T-cell (primary cell): ENCODE data around the gene ATG5. TPM values are rescaled to one million over a fixed set of nuclear protein-coding genes. Genes with fewer than 3 reads are reported as not detected.
"Not testable (repeated sequence)": the region's sequence is repeated elsewhere in the genome, so short reads cannot be mapped to it uniquely, and the experiment has no call there.

Experiments
- ATAC-seq, 4 experiments: fragments of 200-7000 bp in 3 of 4; fragments of 150-1000 bp in 1 of 4; cut with Tn5 transposase; replicated peaks in 1 of 4; 1 replicate in 3 of 4; 2 replicates in 1 of 4; pipeline ENCODE4 v1.10.0; 2021; ENCODE audit warnings: moderate library complexity in 3 of 4, mild to moderate bottlenecking in 2 of 4, moderate number of reproducible peaks in 1 of 4
- CTCF ChIA-PET, 2 donors: fragments of 300-600 bp; sonication (Branson Sonifier 250); formaldehyde crosslinking; loops; one replicate each; lab custom pipeline; 2022; ENCODE audit warnings: antibody characterized with exemption in 2 of 2; lab: Charles Lee
- POLR2A ChIA-PET, 2 donors: fragments of 300-600 bp; sonication (Branson Sonifier 250); formaldehyde crosslinking; loops; one replicate each; lab custom pipeline; 2022; ENCODE audit warnings: antibody characterized with exemption in 2 of 2; lab: Charles Lee
- DNase-seq, 35 experiments: peaks; one replicate each; pipeline versions ENCODE4 v3.0.0 to v3.0.0-alpha.2; 2013 to 2023
- H3K27ac ChIP-seq: one replicate; pipeline ENCODE4 v1.5.1; 2013; ENCODE audit warnings: low read length
- H3K27me3 ChIP-seq, 2 experiments: replicated peaks in 1 of 2; 1 replicate in 1 of 2; 2 replicates in 1 of 2; pipeline versions ENCODE4 v1.6.1 to v1.7.0; 2013; ENCODE audit warnings: low read length in 1 of 2, mixed read lengths in 1 of 2; ENCODE audit not compliant: control insufficient read depth in 2 of 2, insufficient read depth in 2 of 2; ENCODE audit errors: extremely low read depth in 1 of 2
- H3K36me3 ChIP-seq, 2 donors: 1 replicate in 1 of 2; 2 replicates in 1 of 2; pipeline versions ENCODE4 v1.6.1 to v1.7.0; 2013; ENCODE audit warnings: low read length in 1 of 2; ENCODE audit not compliant: control insufficient read depth in 2 of 2, insufficient read depth in 1 of 2; ENCODE audit errors: extremely low read depth in 1 of 2
- H3K4me1 ChIP-seq, 2 experiments: 1 replicate in 1 of 2; 2 replicates in 1 of 2; pipeline versions ENCODE4 v1.6.1 to v1.7.0; 2013; ENCODE audit warnings: low read length in 2 of 2, mixed read lengths in 1 of 2; ENCODE audit not compliant: insufficient read depth in 2 of 2, control insufficient read depth in 1 of 2; ENCODE audit errors: extremely low read depth in 1 of 2
- H3K4me3 ChIP-seq, 2 donors: 1 replicate in 1 of 2; 2 replicates in 1 of 2; pipeline versions ENCODE4 v1.5.1 to v1.7.0; 2013; ENCODE audit warnings: mild to moderate bottlenecking in 2 of 2, low read length in 1 of 2, moderate library complexity in 1 of 2; ENCODE audit not compliant: control insufficient read depth in 1 of 2; ENCODE audit errors: extremely low read depth in 1 of 2
- H3K9me3 ChIP-seq: 2 replicates; pipeline ENCODE4 v1.7.0; 2013
- H3K27ac Mint-ChIP-seq, 2 donors: one replicate each; pipeline ENCODE4 v1.8.0; 2020 to 2021; ENCODE audit warnings: mild to moderate bottlenecking in 2 of 2, mixed read lengths in 2 of 2
- H3K27me3 Mint-ChIP-seq, 2 donors: one replicate each; pipeline ENCODE4 v1.8.0; 2021 to 2022; ENCODE audit warnings: mixed read lengths in 2 of 2
- H3K36me3 Mint-ChIP-seq: one replicate; pipeline ENCODE4 v1.8.0; 2021; ENCODE audit warnings: mixed read lengths
- H3K4me1 Mint-ChIP-seq, 3 donors: one replicate each; pipeline ENCODE4 v1.8.0; 2020 to 2022; ENCODE audit warnings: mixed read lengths in 3 of 3, mild to moderate bottlenecking in 1 of 3
- H3K4me3 Mint-ChIP-seq, 3 donors: one replicate each; pipeline ENCODE4 v1.8.0; 2020 to 2022; ENCODE audit warnings: mild to moderate bottlenecking in 3 of 3, mixed read lengths in 3 of 3, moderate library complexity in 3 of 3
- H3K9me3 Mint-ChIP-seq, 3 donors: one replicate each; pipeline ENCODE4 v1.8.0; 2020 to 2022; ENCODE audit warnings: mixed read lengths in 3 of 3
- WGBS: methylation state at CpG from one replicate; pipeline ENCODE4 v1.1.5; 2013; ENCODE audit warnings: missing lambda C conversion rate; ENCODE audit not compliant: insufficient coverage; 5-methylcytosine and 5-hydroxymethylcytosine counted together
- total RNA-seq, 35 experiments: library from RNA in 6 of 35; stranded (reverse) in 6 of 35; fragments of 120-200 nt in 1 of 35; gene quantifications; one replicate each; pipeline versions ENCODE4 v1.2.1 to v1.2.4 and lab custom pipeline; 2013 to 2026

Gene ATG5
- total RNA-seq, 5 donors from 2014 or later (not counting 1 experiment from before 2014, with no cell fraction given), result 20.4 to 28.7 (median 23.7) TPM

DNA sequence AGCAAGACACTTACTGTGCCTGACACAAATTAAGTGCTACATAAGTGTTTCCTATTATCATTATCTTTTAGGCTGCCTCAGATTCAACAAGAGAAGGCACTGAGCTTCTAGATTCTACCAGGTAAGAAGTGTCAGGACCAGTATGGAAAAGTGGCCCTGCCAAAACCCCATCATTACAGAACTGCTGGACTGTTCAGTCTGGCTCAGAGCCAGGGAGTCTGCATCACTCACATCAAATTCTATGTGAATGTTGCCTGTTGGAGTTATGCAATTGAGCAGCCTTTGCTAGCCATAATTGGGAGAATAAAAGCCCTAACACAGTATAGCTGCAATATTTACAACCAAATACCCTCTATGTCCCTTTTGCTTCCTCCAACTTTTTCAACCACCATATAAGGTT, 70.9 kb downstream of the ATG5 start:
- ChIA-PET POLR2A (no interaction called here), CTCF (no interaction called here)
- H3K36me3 Mint-ChIP-seq, result peaks cover 8% of the 10 kb centered on the region
- no peaks in the 10 kb centered on the region for H3K9me3 Mint-ChIP-seq
- no peak overlapping the region for H3K4me3 Mint-ChIP-seq
- Histone ChIP-seq H3K9me3 (no peaks in the 10 kb centered on the region), H3K27me3 (no peaks in the 10 kb centered on the region), H3K4me1 (no peaks in the 10 kb centered on the region), H3K27ac (no peak overlapping the region), H3K36me3 (peaks cover 0 to 2% of the 10 kb centered on the region in 2 donors), H3K4me3 (no peak overlapping the region)
- H3K27ac Mint-ChIP-seq, result no peak overlapping the region
- peaks cover 27 to 35% (median 34%) of the 10 kb centered on the region in 3 donors for H3K4me1 Mint-ChIP-seq
- no peaks in the 10 kb centered on the region for H3K27me3 Mint-ChIP-seq
- no peak for DNase-seq
- no peak for ATAC-seq

DNA sequence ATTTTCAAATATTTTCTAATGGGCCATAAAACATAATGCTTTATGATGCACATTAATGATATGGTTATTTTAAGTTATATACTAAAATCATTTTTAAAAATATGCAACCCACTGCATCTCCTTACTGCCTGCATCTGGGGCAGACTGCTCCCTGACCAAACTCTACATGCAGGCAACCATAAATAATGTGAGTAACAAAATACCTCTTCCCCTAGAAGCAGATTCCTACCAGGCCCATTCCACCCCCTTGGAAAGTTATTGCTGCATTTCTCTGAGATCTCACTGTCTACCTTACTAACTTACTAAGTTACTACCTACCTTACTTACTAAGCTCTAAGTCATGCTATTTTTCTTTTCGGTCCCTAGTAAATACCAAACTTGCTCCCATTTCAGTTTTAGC, 71.8 kb downstream of the ATG5 start:
- H3K36me3 ChIP-seq, result peaks cover 0 to 2% of the 10 kb centered on the region in 2 donors
- ChIA-PET CTCF (no interaction called here), POLR2A (no interaction called here)
- no peak overlapping the region for H3K27ac ChIP-seq
- 83% methylated on average over 1 of the region's 1 CpG for whole genome bisulfite sequencing
- H3K4me3 ChIP-seq, result no peak overlapping the region
- no peak overlapping the region for H3K27ac Mint-ChIP-seq
- H3K27me3 ChIP-seq, result no peaks in the 10 kb centered on the region
- H3K9me3 Mint-ChIP-seq, result no peaks in the 10 kb centered on the region
- no peaks in the 10 kb centered on the region for H3K9me3 ChIP-seq
- no peaks in the 10 kb centered on the region for H3K27me3 Mint-ChIP-seq
- H3K4me1 Mint-ChIP-seq, result peaks cover 24 to 36% (median 32%) of the 10 kb centered on the region in 3 donors
- H3K4me3 Mint-ChIP-seq, result no peak overlapping the region
- H3K4me1 ChIP-seq, result no peaks in the 10 kb centered on the region
- H3K36me3 Mint-ChIP-seq, result peaks cover 4% of the 10 kb centered on the region
- DNase-seq, result no peak
- ATAC-seq, result no peak

DNA sequence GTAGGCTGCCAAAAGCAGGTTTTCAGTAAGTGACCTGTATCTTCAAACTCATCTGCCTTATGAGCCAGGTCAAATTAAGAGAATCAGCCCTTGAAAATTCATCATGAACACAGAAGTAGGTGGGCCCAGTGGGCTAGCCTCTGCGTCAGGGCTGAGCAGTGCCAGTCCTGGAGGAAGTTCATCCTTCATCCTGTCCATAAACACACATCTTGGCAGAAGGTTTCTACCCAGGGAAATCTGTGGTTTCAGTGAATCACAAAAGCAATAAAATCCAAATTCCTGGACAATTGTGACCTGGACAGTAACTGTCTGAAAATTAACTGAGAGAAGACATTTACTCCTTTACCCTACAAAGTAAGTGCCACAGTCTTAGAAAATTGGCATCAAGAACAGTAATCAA, 72.4 kb downstream of the ATG5 start:
- Mint-ChIP-seq H3K4me1 (peaks cover 24 to 34% (median 33%) of the 10 kb centered on the region in 3 donors), H3K27me3 (no peaks in the 10 kb centered on the region)
- no peak overlapping the region for H3K27ac ChIP-seq

DNA sequence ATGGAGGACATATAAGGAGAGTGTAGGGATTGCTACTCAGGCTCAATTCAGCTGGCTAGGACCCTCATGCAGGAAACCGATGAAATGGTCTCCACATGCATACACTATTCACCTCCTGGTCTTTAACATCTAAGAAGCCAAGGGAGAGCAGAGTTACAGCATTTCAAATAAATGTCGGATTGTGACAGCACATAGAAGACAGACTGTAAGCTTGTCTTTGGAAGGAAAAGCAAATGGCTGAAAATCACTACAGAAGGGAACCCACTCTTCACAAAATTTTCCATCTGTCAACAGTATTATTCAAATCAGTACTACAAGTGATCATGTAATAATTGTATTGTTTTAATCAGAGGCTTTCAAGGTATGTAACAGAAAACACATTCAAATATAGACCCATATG, 72.9 kb downstream of the ATG5 start:
- WGBS, result no CpG with 5 or more reads among the region's 2 CpGs
- Histone ChIP-seq H3K4me3 (no peak overlapping the region), H3K27ac (no peak overlapping the region), H3K9me3 (no peaks in the 10 kb centered on the region), H3K27me3 (no peaks in the 10 kb centered on the region), H3K4me1 (no peaks in the 10 kb centered on the region), H3K36me3 (peaks cover 0 to 6% of the 10 kb centered on the region in 2 donors)
- DNase-seq (no peak), ATAC-seq (no peak)
- CTCF ChIA-PET, result interaction anchor here in 1 of 2 donors (0.6 to 0.7 kb wide), 2 partner anchors 823 to 1666 kb away, joined by 3 to 4 read pairs; no protein-coding TSS in a partner anchor
- peaks cover 24 to 34% (median 31%) of the 10 kb centered on the region in 3 donors for H3K4me1 Mint-ChIP-seq
- POLR2A ChIA-PET, result no interaction called here
- peaks cover 9% of the 10 kb centered on the region for H3K36me3 Mint-ChIP-seq
- H3K4me3 Mint-ChIP-seq, result no peak overlapping the region
- no peaks in the 10 kb centered on the region for H3K9me3 Mint-ChIP-seq
- no peak overlapping the region for H3K27ac Mint-ChIP-seq
- H3K27me3 Mint-ChIP-seq, result no peaks in the 10 kb centered on the region

More for the DNA sequence above, 72.4 kb downstream of the ATG5 start:
- Histone ChIP-seq H3K36me3 (peaks cover 0 to 2% of the 10 kb centered on the region in 2 donors), H3K27me3 (no peaks in the 10 kb centered on the region), H3K9me3 (no peaks in the 10 kb centered on the region), H3K4me3 (no peak overlapping the region), H3K4me1 (no peaks in the 10 kb centered on the region)
- POLR2A ChIA-PET, result no interaction called here
- Mint-ChIP-seq H3K9me3 (no peaks in the 10 kb centered on the region), H3K4me3 (no peak overlapping the region), H3K36me3 (peaks cover 7% of the 10 kb centered on the region), H3K27ac (no peak overlapping the region)
- no peak for DNase-seq
- ATAC-seq, result no peak
- CTCF ChIA-PET, result no interaction called here
- no CpG with 5 or more reads among the region's 1 CpG for WGBS

DNA sequence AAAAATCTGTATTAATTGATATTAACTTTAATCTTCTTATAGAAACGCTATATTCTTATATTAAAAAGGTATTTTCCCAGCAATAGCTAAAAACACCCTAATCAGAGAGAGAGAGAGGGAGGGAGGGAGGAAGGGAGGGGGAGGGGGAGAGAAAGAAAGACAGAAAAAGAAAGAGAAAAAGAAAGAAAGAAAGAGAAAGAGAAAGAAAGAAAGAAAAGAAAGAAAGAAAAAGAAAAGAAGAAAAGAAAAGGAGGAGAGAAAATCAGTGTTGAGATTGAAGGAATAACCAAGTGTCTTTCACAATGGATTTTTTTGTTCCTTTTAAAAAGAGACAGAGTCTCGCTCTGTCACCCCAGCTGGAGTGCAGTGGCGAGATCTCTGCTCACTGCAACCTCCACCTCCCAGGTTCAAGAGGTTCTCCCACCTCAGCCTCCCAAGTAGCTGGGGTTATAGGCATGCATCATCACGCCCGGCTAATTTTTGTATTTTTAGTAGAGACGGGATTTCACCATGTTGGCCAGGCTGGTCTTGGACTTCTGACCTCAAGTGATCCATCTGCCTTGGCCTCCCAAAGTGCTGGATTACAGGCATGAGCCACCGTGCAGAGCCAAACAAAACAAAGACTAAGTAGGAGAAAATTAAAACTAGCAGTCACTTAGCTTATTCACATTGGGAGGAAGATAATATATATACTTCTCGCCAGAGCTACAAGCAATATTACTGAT, 73.9 kb downstream of the ATG5 start:
- POLR2A ChIA-PET, H3K4me3 ChIP-seq, H3K27ac ChIP-seq, H3K27ac Mint-ChIP-seq, H3K9me3 ChIP-seq, ATAC-seq, H3K36me3 ChIP-seq, H3K9me3 Mint-ChIP-seq, H3K4me3 Mint-ChIP-seq, DNase-seq, H3K27me3 Mint-ChIP-seq, H3K27me3 ChIP-seq, H3K4me1 ChIP-seq: not testable (repeated sequence)
- no CpG with 5 or more reads among the region's 8 CpGs for WGBS
- H3K36me3 Mint-ChIP-seq, result peaks cover 19% of the 10 kb centered on the region
- CTCF ChIA-PET, result interaction anchor here in 1 of 2 donors (0.7 kb wide), 1 partner anchor 1665 kb away, joined by 3 read pairs; no protein-coding TSS in a partner anchor
- peaks cover 28 to 34% (median 30%) of the 10 kb centered on the region in 3 donors for H3K4me1 Mint-ChIP-seq

DNA sequence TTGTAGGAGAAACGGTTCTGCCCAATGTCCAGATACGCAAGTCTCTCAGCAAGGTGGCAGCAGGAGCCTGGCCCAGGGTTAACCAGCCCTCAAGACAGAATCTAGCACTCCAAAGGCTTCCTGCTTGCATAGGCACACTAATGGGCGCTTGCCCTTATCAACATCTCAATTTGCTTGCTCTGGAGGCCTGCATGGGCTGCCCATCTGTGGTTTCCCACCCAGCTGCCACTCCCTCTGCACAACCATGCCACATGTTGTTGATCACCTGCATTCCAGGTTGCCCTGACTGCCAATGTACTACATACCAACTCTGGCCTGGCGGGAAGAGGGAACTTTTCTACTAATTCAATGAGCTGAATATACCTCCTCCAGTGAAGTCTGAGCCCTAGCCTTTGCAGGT, 74.6 kb downstream of the ATG5 start:
- Mint-ChIP-seq H3K27ac (peak overlapping the region in 1 of 2 donors; percentile 28), H3K9me3 (no peaks in the 10 kb centered on the region), H3K27me3 (no peaks in the 10 kb centered on the region), H3K4me3 (no peak overlapping the region), H3K36me3 (peaks cover 23% of the 10 kb centered on the region), H3K4me1 (peaks cover 30 to 34% (median 30%) of the 10 kb centered on the region in 3 donors)
- Histone ChIP-seq H3K27me3 (no peaks in the 10 kb centered on the region), H3K4me3 (no peak overlapping the region), H3K9me3 (no peaks in the 10 kb centered on the region), H3K27ac (no peak overlapping the region), H3K36me3 (peaks cover 0 to 8% of the 10 kb centered on the region in 2 donors), H3K4me1 (no peaks in the 10 kb centered on the region)
- ChIA-PET CTCF (no interaction called here), POLR2A (no interaction called here)
- ATAC-seq (no peak), DNase-seq (no peak)
- WGBS, result 100% methylated on average over 2 of the region's 4 CpGs
